HCT116 (cell line): Measurements from ENCODE around the gene APBB2.

Source experiments
- CEBPB ChIP-seq: IDR thresholded peaks from 2 replicates; pipeline ENCODE4 v1.6.1; 2012; ENCODE audit warnings: low read depth
- CTCF ChIP-seq, 3 experiments: fragments of 200-600 bp in 1 of 3; sonication (generic) in 1 of 3; IDR thresholded peaks in 2 of 3; conservative IDR thresholded peaks in 1 of 3; 2 replicates each; pipeline ENCODE4 v1.5.1; 2012 to 2017; ENCODE audit warnings: low read depth in 2 of 3, low read length in 2 of 3, antibody characterized with exemption in 1 of 3, borderline replicate concordance in 1 of 3, control low read depth in 1 of 3, mild to moderate bottlenecking in 1 of 3, mixed read lengths in 1 of 3, mixed run types in 1 of 3, moderate library complexity in 1 of 3; ENCODE audit not compliant: insufficient read depth in 1 of 3
- EGR1 ChIP-seq: IDR thresholded peaks from 2 replicates; pipeline ENCODE4 v1.6.1; 2012; ENCODE audit warnings: low read depth
- EZH2 ChIP-seq: fragments of 200-600 bp; sonication (generic); IDR thresholded peaks from 2 replicates; pipeline ENCODE4 v1.6.1; 2017; ENCODE audit warnings: antibody characterized with exemption, mixed run types
- EZH2phosphoT487 ChIP-seq: fragments of 200-600 bp; IDR thresholded peaks from 2 replicates; pipeline ENCODE4 v1.6.1; 2018; ENCODE audit warnings: antibody characterized with exemption, borderline replicate concordance
- FOSL1 ChIP-seq: IDR thresholded peaks from 2 replicates; pipeline ENCODE4 v1.6.1; 2012; ENCODE audit warnings: low read depth
- POLR2A ChIP-seq: IDR thresholded peaks from 2 replicates; pipeline ENCODE4 v1.7.0; 2011; ENCODE audit warnings: borderline replicate concordance; ENCODE audit not compliant: insufficient read depth, insufficient read length; ENCODE audit errors: extremely low read depth
- POLR2AphosphoS5 ChIP-seq: IDR thresholded peaks from 2 replicates; pipeline ENCODE4 v1.6.1; 2011; ENCODE audit warnings: mild to moderate bottlenecking, low read depth, low read length, moderate library complexity
- TCF7L2 ChIP-seq: IDR thresholded peaks from 2 replicates; pipeline ENCODE4 v1.7.0; 2011; ENCODE audit warnings: borderline replicate concordance, inconsistent platforms; ENCODE audit not compliant: insufficient read depth, insufficient read length; ENCODE audit errors: extremely low read depth
- ZFX ChIP-seq: fragments of 450-650 bp; IDR thresholded peaks from 2 replicates; pipeline ENCODE4 v1.6.1; 2017
- TF ChIP-seq, protein P1 (sequence below): IDR thresholded peaks from 2 replicates; pipeline ENCODE4 v1.6.1; 2012; ENCODE audit warnings: low read depth

DNA sequence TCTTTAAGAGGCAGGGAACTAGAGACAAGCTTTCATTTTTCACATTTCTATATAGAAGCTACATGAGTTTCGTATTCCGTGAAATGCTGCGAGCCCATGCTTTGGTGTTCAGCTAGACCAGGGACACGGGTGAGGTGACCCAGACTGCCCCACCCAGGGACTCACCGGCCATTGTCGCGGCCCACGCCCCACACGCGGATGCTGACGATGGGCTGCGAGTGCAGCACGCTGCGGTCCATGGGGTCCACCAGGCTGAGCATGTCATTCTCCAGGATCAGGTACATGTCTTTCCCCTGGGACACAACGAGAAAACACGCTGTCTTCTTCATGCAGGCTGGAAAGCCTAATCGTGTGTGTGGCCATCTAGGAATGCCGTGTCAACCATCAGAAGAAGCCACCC, 324.1 kb downstream of the APBB2 start:
- no peak for TF ChIP-seq EGR1
- no peak for TF ChIP-seq CTCF (IDR thresholded peaks at IDR 0.05 in 2 of 3, conservative IDR thresholded peaks at IDR 0.05 in 1 of 3; ENCODE audit: borderline replicate concordance in 1 of 3, insufficient read depth in 1 of 3, low read depth in 2 of 3, low read length in 2 of 3)
- TF ChIP-seq ZFX = no peak
- no peak for TF ChIP-seq POLR2A
- TF ChIP-seq EZH2 = no peak
- TF ChIP-seq TCF7L2 = no peak
- no peak for TF ChIP-seq EZH2phosphoT487
- no peak for TF ChIP-seq CEBPB
- no peak for TF ChIP-seq FOSL1
- TF ChIP-seq POLR2AphosphoS5 = no peak
- TF ChIP-seq, protein P1, sequence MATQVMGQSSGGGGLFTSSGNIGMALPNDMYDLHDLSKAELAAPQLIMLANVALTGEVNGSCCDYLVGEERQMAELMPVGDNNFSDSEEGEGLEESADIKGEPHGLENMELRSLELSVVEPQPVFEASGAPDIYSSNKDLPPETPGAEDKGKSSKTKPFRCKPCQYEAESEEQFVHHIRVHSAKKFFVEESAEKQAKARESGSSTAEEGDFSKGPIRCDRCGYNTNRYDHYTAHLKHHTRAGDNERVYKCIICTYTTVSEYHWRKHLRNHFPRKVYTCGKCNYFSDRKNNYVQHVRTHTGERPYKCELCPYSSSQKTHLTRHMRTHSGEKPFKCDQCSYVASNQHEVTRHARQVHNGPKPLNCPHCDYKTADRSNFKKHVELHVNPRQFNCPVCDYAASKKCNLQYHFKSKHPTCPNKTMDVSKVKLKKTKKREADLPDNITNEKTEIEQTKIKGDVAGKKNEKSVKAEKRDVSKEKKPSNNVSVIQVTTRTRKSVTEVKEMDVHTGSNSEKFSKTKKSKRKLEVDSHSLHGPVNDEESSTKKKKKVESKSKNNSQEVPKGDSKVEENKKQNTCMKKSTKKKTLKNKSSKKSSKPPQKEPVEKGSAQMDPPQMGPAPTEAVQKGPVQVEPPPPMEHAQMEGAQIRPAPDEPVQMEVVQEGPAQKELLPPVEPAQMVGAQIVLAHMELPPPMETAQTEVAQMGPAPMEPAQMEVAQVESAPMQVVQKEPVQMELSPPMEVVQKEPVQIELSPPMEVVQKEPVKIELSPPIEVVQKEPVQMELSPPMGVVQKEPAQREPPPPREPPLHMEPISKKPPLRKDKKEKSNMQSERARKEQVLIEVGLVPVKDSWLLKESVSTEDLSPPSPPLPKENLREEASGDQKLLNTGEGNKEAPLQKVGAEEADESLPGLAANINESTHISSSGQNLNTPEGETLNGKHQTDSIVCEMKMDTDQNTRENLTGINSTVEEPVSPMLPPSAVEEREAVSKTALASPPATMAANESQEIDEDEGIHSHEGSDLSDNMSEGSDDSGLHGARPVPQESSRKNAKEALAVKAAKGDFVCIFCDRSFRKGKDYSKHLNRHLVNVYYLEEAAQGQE = no peak
